ENCODE results near the gene VAMP7.
"Not testable (repeated sequence)": the region's sequence is repeated elsewhere in the genome, so short reads cannot be mapped to it uniquely, and the experiment has no call there.

The VAMP7 gene

GRCh38 chrX:155923200-155923599, 42.1 kb downstream of the VAMP7 start:
- no peak for DNase-seq

GRCh38 chrX:155930852-155931618, 49.9 kb downstream of the VAMP7 start:
- DNase-seq: not testable (repeated sequence)

GRCh38 chrX:155938132-155938531, 57.0 kb downstream of the VAMP7 start:
- DNase-seq: no peak

- no peak for DNase-seq
Observed at GRCh38 chrX:155949098-155949497, 68.0 kb downstream of the VAMP7 start.

GRCh38 chrX:155951237-155951789, 70.2 kb downstream of the VAMP7 start:
- no peak for DNase-seq

GRCh38 chrX:155953055-155953454, 71.9 kb downstream of the VAMP7 start:
- no peak for DNase-seq

GRCh38 chrX:155954793-155955192, 73.6 kb downstream of the VAMP7 start:
- DNase-seq: no peak

GRCh38 chrX:155956099-155956498, 75.0 kb downstream of the VAMP7 start:
- no peak for DNase-seq

- no peak for DNase-seq
Observed at GRCh38 chrX:155956649-155957048, 75.5 kb downstream of the VAMP7 start.

- no peak for DNase-seq
Observed at GRCh38 chrX:155957843-155958242, 76.7 kb downstream of the VAMP7 start.

- DNase-seq: no peak
Observed at GRCh38 chrX:155959018-155959587, 78.0 kb downstream of the VAMP7 start.

- DNase-seq: no peak
Observed at GRCh38 chrX:155962906-155963305, 81.8 kb downstream of the VAMP7 start.

- DNase-seq: peak in 1 of 5 donors; percentile 28
Observed at GRCh38 chrX:155966876-155967275, 85.7 kb downstream of the VAMP7 start.

GRCh38 chrX:155967653-155968325, 86.6 kb downstream of the VAMP7 start:
- no peak for DNase-seq

- no peak for DNase-seq
Observed at GRCh38 chrX:155968326-155968661, 87.1 kb downstream of the VAMP7 start.

GRCh38 chrX:155968791-155969190, 87.6 kb downstream of the VAMP7 start:
- DNase-seq: no peak

- not testable (repeated sequence) for DNase-seq
Observed at GRCh38 chrX:155971658-155972057, 90.5 kb downstream of the VAMP7 start.

- not testable (repeated sequence) for DNase-seq
Observed at GRCh38 chrX:155972241-155972640, 91.1 kb downstream of the VAMP7 start.

GRCh38 chrX:155983326-155983725, 102.2 kb downstream of the VAMP7 start:
- no peak for DNase-seq

GRCh38 chrX:155985208-155985607, 104.1 kb downstream of the VAMP7 start:
- no peak for DNase-seq

GRCh38 chrX:155986995-155987394, 105.8 kb downstream of the VAMP7 start:
- DNase-seq: not testable (repeated sequence)

- no peak for DNase-seq
Observed at GRCh38 chrX:155988859-155989258, 107.7 kb downstream of the VAMP7 start.

Data from T-helper 1 cell (primary cell).